Fibroblast of pulmonary artery (primary cell): ENCODE results near the gene SSBP4.

ENCODE experiments used
- DNase-seq: peaks from one replicate; pipeline ENCODE4 v3.0.0-alpha.2; 2010; ENCODE audit warnings: low read depth
- H3K4me3 ChIP-seq: replicated peaks from 2 replicates; pipeline ENCODE4 v1.5.1; 2011; ENCODE audit warnings: low read depth, mild to moderate bottlenecking, control low read depth, low read length, moderate library complexity
- TF ChIP-seq, protein P1 (sequence below): IDR thresholded peaks from 2 replicates; pipeline ENCODE4 v1.5.1; 2011; ENCODE audit warnings: mild to moderate bottlenecking, control low read depth, low read length, inconsistent platforms; ENCODE audit errors: missing control alignments

The SSBP4 gene

DNA sequence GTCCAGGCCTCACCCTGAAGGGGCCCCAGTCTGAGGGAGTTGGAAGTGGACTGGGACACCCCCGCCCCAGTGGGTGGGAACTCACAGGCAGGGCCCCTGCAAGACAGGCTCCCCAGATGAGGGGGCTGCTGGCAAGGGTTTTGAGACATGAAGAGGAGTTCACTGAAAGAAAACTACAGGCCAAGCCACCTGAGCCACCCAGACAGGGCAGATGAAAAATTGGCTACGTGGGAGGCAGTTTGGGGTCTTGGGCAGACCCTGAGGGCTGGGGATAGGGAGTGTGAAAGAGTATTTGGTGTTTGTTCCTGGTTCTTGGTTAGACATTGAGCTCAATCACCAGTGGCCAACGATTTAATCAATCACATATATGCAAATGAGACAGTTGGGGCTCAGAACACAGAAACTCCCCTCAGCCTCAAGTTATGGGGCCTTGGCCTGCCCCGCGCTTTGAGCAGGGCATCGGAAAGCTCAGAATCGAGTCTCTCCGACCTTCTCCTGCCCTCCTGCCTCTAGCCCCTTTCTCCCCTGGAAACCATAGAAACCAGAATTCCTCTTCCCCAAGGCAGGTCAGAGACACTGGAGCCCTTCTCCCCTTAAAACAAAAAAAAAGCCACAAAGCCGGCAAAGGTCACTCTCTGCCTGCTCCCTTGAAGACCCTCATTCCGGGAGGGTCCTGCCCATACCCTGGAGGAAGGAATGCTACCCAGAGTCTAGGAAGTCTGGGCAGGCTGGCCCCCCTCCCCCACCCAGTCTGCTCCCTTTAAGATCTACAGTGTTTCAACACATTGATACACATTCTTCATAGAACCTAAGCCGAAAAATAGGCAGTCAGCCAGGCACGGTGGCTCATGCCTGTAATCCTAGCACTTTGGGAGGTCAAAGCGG is 20.1 kb downstream of the SSBP4 start:
- no peak overlapping the region for H3K4me3 ChIP-seq
- peak; percentile 65 for DNase-seq
- TF ChIP-seq, protein P1, sequence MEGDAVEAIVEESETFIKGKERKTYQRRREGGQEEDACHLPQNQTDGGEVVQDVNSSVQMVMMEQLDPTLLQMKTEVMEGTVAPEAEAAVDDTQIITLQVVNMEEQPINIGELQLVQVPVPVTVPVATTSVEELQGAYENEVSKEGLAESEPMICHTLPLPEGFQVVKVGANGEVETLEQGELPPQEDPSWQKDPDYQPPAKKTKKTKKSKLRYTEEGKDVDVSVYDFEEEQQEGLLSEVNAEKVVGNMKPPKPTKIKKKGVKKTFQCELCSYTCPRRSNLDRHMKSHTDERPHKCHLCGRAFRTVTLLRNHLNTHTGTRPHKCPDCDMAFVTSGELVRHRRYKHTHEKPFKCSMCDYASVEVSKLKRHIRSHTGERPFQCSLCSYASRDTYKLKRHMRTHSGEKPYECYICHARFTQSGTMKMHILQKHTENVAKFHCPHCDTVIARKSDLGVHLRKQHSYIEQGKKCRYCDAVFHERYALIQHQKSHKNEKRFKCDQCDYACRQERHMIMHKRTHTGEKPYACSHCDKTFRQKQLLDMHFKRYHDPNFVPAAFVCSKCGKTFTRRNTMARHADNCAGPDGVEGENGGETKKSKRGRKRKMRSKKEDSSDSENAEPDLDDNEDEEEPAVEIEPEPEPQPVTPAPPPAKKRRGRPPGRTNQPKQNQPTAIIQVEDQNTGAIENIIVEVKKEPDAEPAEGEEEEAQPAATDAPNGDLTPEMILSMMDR: peak; percentile 10

DNA sequence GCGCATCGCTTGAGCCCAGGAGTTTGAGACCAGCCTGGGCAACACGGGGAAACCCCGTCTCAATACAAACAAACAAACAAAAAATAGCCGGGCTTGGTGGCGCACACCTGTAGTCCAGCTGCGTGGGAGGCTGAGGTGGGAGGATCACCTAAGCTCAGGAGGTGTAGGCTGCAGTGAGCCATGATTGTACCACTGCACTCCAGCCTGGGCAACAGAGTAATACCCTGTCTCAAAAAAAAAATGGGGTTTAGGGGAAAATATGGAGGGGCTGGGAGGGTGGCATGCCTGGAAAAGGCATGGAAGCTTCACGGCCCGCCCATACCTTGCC is 20.7 kb downstream of the SSBP4 start:
- no peak overlapping the region for H3K4me3 ChIP-seq
- TF ChIP-seq, protein P1: no peak
- no peak for DNase-seq

DNA sequence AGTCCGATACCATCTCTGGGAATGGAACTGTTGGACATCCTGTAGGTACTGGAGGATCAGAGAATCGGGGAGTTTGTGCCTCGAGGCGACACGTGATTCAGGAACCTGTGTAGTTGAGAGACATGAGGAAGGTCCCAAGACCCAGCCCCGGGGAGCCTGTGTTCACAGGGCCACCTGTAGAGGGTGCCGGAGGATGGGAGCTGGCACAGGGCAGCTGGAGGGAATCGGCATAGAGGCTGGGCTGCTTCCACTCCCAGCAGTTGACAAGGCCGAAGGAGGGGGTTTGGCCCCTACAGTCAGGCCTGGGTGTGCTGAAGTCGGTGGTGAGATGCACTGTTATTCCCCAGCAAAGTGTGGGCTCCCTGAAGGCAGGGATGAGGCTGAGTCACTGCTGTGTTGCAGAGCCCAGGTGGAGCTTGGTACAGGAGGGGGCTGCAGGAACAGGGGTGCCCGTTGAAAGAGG is 21.2 kb downstream of the SSBP4 start:
- H3K4me3 ChIP-seq: no peak overlapping the region
- TF ChIP-seq, protein P1: peak; percentile 15
- DNase-seq: no peak

DNA sequence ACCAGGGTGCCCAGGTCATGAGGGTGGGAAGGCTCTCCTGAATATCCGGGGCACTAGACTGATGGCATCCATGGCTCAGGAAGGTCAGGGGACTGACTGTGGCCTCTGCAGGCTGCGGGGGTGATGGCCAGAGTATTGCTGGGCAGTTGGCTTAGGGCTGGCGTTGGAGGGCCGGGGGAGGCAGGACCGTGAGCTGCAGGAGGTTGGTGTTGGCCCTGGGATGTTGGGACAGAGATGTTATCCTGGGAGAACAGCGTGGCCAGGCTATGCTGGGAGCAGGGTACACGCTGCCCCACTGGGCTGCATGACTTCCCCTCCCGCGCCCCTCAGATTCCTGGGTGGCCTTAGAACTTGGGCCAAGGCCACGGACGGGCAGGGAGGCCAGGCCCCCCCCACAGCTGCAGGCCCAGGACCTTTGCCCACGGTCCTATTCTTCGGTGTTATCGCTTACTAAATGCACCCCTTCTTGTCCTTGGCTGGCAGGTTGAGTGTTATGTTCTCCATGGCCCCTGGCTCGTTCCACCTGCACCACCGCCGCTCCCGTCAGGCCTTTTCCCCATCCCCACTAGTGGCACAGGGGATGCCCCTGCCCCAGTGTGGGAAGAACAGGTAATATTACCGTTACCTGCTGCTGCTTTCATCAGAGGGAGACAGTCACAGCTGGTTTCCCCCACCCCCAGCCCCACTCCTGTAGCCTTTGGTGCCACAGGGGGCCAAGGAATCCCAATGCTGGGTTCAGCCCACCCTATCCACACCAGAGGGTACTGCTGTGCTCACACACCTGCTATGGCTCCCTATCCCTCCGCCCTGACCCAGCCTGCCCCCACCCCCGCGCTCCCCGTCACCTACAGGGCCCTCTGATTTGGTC is 22.0 kb downstream of the SSBP4 start:
- no peak for DNase-seq
- H3K4me3 ChIP-seq: no peak overlapping the region
- TF ChIP-seq, protein P1: no peak

DNA sequence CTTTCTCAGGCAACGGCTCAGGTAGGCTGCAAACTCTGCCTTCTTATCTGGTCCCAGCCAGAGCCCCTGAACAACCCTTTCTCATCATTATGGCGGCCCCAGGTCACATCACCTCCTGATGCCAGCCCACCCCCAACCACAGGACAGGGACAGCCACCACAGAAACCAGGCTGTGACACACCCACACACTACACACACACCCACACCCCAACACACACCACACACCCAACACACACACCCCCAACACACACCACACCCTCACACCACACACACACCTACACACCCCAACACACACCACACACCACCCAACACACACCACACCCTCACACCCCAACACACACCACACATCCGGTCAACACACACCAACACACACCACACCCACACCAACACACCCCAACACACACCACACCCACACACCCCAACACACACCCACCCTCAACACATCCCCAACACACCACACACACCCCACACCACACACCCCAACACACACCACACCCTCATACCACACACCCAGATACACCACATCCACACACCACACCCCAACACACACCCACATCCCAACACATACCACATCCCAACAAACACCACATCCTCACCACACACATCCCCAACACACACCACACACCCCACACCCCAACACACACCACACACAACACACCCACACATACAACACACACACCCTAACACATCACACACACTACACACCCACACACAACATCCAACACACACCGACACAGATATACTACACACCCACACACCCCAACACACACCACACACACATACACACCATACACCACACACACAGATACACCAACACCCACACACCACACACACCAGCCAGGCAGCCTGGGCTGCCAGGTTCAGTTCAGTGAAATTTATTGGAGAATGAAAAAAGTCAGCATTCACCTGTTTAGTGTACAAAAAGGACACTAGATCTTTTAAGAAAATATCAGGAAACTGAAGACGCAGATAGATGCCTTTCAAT is 22.9 kb downstream of the SSBP4 start:
- H3K4me3 ChIP-seq: no peak overlapping the region
- TF ChIP-seq, protein P1: no peak
- no peak for DNase-seq

DNA sequence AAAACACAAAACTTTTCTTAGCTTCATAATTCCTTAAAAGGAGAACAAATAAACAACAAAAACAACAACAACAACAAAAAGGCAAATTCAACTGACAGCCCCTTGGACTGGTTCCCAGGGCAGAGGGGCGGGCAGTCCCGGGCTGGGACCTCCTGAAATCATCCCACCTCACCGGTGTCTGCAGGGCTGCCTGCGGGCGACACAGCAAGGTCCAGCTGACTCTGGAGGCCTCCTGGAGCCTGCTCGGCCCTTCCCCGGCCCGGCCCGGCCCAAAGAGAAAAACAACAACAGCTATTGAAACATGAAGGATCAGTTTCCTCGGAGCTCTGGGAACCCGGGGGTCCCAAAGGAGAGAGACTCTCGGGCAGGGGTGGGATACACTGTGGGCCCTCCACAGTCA is 23.7 kb downstream of the SSBP4 start:
- DNase-seq: no peak
- no peak overlapping the region for H3K4me3 ChIP-seq
- TF ChIP-seq, protein P1: no peak
